ENCODE data around the gene NEK5.

DNA sequence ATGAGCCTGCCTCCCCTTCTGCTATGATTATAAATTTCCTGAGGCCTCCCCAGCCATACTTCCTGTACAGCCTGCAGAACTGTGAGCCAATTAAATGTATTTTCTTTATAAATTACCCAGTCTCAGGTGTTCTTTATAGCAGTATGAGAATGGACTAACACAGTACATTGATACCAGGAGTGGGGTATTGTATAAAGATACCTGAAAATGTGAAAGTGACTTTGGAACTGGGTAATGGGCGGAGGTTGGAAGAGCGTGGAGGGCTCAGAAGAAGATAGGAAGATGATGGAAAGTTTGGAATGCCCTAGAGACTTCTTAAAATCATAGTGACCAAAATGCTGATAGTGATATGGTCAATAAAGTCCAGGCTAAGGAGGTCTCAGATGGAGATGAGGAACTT lies 32.8 kb downstream of the NEK5 start:
- TF ChIP-seq CTCF (IDR thresholded peaks at IDR 0.05) (no peak), POLR2A (IDR thresholded peaks at IDR 0.05) (no peak)
